HG03108 (cell line): ENCODE results near the gene JHY.

ENCODE experiments used
- ATAC-seq: cut with Tn5 transposase; IDR thresholded peaks from one replicate; pipeline ENCODE4 v1.9.1; 2021; ENCODE audit warnings: moderate library complexity; ENCODE audit not compliant: unreplicated experiment

Gene JHY

GRCh38 chr11:122871302-122871701 lies 11.3 kb upstream of the JHY start:
- ATAC-seq, result no peak

GRCh38 chr11:122872046-122872445 lies 10.5 kb upstream of the JHY start:
- ATAC-seq, result no peak

- ATAC-seq, result no peak
Measured at GRCh38 chr11:122874991-122875390, 7.6 kb upstream of the JHY start.

GRCh38 chr11:122877732-122878131 lies 4.8 kb upstream of the JHY start:
- no peak for ATAC-seq

GRCh38 chr11:122879785-122880184 lies 2.8 kb upstream of the JHY start:
- no peak for ATAC-seq

GRCh38 chr11:122882857-122883645 lies 492 bp downstream of the JHY start:
- peak; percentile 55 for ATAC-seq

GRCh38 chr11:122883646-122883979 lies 1.1 kb downstream of the JHY start:
- no peak for ATAC-seq

GRCh38 chr11:122888162-122888561 lies 5.6 kb downstream of the JHY start:
- no peak for ATAC-seq

- no peak for ATAC-seq
Measured at GRCh38 chr11:122893131-122893530, 10.6 kb downstream of the JHY start.

GRCh38 chr11:122895563-122895962 lies 13.0 kb downstream of the JHY start:
- ATAC-seq, result no peak

GRCh38 chr11:122897606-122898210 lies 15.1 kb downstream of the JHY start:
- no peak for ATAC-seq

- ATAC-seq, result no peak
Measured at GRCh38 chr11:122898799-122899198, 16.2 kb downstream of the JHY start.

- no peak for ATAC-seq
Measured at GRCh38 chr11:122900587-122901202, 18.1 kb downstream of the JHY start.

- no peak for ATAC-seq
Measured at GRCh38 chr11:122902951-122903350, 20.4 kb downstream of the JHY start.

- no peak for ATAC-seq
Measured at GRCh38 chr11:122910775-122911174, 28.2 kb downstream of the JHY start.

- no peak for ATAC-seq
Measured at GRCh38 chr11:122917311-122917710, 34.8 kb downstream of the JHY start.

GRCh38 chr11:122918734-122919133 lies 36.2 kb downstream of the JHY start:
- ATAC-seq, result no peak

GRCh38 chr11:122920579-122920978 lies 38.0 kb downstream of the JHY start:
- no peak for ATAC-seq

- ATAC-seq, result no peak
Measured at GRCh38 chr11:122922893-122923292, 40.3 kb downstream of the JHY start.

- no peak for ATAC-seq
Measured at GRCh38 chr11:122923302-122923701, 40.7 kb downstream of the JHY start.

GRCh38 chr11:122931510-122931909 lies 49.0 kb downstream of the JHY start:
- no peak for ATAC-seq

GRCh38 chr11:122933416-122933815 lies 50.9 kb downstream of the JHY start:
- no peak for ATAC-seq
